Endothelial cell (in vitro differentiated cells): ENCODE results near the gene EBNA1BP2. TPM values are rescaled to one million over a fixed set of nuclear protein-coding genes. Genes with fewer than 3 reads are reported as not detected.

Experiments used
- DNase-seq: peaks from one replicate; pipeline ENCODE4 v3.0.0; 2021; ENCODE audit warnings: low spot score
- H3K27ac Mint-ChIP-seq: one replicate; pipeline ENCODE4 v1.8.0; 2021; ENCODE audit warnings: mixed read lengths, inconsistent platforms; ENCODE audit not compliant: unreplicated experiment
- H3K27me3 Mint-ChIP-seq: one replicate; pipeline ENCODE4 v1.8.0; 2021; ENCODE audit warnings: mild to moderate bottlenecking, moderate library complexity, mixed read lengths, inconsistent platforms; ENCODE audit not compliant: unreplicated experiment
- H3K36me3 Mint-ChIP-seq: one replicate; pipeline ENCODE4 v1.8.0; 2021; ENCODE audit warnings: mild to moderate bottlenecking, low read depth, mixed read lengths, inconsistent platforms; ENCODE audit not compliant: unreplicated experiment
- H3K4me1 Mint-ChIP-seq: one replicate; pipeline ENCODE4 v1.8.0; 2021; ENCODE audit warnings: mild to moderate bottlenecking, mixed read lengths, inconsistent platforms; ENCODE audit not compliant: unreplicated experiment
- H3K4me3 Mint-ChIP-seq: one replicate; pipeline ENCODE4 v1.8.0; 2021; ENCODE audit warnings: mild to moderate bottlenecking, mixed read lengths, inconsistent platforms; ENCODE audit not compliant: unreplicated experiment
- H3K9me3 Mint-ChIP-seq: one replicate; pipeline ENCODE4 v1.8.0; 2021; ENCODE audit warnings: mixed read lengths, inconsistent platforms; ENCODE audit not compliant: unreplicated experiment
- total RNA-seq: library from RNA; stranded (reverse); fragmentation: NEBNext Ultra II Directional; extraction: Animal tissue kit (Norgen Biotek cat#: 25700); gene quantifications from one replicate; pipeline ENCODE4 v1.2.1, GENCODE V29; 2021; ENCODE audit not compliant: unreplicated experiment
- TF ChIP-seq, protein P1 (sequence below): fragments of 200-600 bp; sonication (generic); IDR thresholded peaks from one replicate; pipeline ENCODE4 v1.5.0; 2021; ENCODE audit warnings: antibody characterized with exemption; ENCODE audit not compliant: unreplicated experiment

The EBNA1BP2 gene
- total RNA-seq, 1 donor from 2014 or later: 41.1 TPM

DNA sequence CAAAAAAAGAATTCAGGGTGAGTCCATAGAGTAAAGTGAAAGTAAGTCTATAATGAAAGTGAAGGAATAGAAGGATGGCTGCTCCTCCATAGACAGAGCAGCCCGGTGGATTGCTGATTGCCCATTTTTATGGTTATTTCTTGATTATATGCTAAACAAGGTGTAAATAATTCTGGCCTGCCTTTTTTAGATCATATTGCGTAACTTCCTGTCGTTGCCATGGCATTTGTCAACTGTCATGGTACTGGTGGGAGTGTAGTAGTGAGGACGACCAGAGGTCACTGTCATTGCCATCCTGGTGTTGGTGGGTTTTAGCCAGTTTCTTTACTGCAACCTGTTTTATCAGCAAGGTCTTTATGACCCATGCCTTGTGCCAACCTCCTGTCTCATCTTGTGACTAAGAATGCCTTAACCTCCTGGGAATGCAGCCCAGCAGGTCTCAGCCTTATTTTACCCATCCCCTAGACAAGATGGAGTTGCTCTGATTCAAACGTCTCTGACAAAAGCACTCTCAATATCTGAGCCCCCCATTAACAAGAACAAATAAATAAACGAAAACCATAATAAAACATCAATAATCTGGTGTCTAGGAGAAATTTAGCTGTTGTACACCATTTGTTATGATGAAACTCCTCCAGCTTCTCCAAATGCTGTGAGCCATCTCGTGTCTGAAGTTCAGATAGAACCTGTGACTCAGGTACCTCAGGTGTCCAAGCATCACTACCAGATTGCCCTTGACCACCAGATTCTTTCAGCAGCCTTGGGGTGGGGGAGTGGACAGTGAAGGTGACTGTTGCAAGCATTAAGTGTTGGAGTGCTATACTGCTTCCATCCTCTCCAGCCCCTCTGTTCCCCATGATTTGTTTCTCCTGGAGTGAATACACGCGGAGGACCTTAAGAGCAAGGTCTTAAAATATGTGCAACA is 36.0 kb downstream of the EBNA1BP2 start:
- H3K27ac Mint-ChIP-seq: no peak overlapping the region
- peaks cover 5% of the 10 kb centered on the region for H3K36me3 Mint-ChIP-seq
- H3K9me3 Mint-ChIP-seq: no peaks in the 10 kb centered on the region
- H3K4me1 Mint-ChIP-seq: peaks cover 7% of the 10 kb centered on the region
- no peak for DNase-seq
- no peak overlapping the region for H3K4me3 Mint-ChIP-seq
- peaks cover 1% of the 10 kb centered on the region for H3K27me3 Mint-ChIP-seq
- TF ChIP-seq, protein P1, sequence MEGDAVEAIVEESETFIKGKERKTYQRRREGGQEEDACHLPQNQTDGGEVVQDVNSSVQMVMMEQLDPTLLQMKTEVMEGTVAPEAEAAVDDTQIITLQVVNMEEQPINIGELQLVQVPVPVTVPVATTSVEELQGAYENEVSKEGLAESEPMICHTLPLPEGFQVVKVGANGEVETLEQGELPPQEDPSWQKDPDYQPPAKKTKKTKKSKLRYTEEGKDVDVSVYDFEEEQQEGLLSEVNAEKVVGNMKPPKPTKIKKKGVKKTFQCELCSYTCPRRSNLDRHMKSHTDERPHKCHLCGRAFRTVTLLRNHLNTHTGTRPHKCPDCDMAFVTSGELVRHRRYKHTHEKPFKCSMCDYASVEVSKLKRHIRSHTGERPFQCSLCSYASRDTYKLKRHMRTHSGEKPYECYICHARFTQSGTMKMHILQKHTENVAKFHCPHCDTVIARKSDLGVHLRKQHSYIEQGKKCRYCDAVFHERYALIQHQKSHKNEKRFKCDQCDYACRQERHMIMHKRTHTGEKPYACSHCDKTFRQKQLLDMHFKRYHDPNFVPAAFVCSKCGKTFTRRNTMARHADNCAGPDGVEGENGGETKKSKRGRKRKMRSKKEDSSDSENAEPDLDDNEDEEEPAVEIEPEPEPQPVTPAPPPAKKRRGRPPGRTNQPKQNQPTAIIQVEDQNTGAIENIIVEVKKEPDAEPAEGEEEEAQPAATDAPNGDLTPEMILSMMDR: no peak

DNA sequence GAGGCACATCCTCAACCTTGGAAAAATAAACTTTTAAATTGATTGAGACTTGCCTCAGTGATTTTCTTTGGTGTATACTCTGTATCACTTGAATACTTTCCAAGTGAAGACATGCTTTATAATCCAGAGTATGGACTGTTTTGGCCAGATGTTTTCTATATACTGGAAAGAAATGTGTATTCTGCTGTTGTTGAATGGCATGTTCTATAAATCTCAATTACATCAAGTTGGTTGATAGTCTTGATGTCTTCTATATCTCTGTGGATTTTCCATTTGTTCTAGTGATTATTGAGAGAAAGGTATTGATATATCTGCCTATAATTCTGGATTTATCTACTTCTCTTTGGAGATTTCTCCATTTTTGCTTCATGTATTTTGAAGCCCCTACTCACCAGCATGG is 37.5 kb downstream of the EBNA1BP2 start:
- no peak for DNase-seq
- H3K27me3 Mint-ChIP-seq: peaks cover 1% of the 10 kb centered on the region
- TF ChIP-seq, protein P1: no peak
- no peak overlapping the region for H3K4me3 Mint-ChIP-seq
- H3K9me3 Mint-ChIP-seq: no peaks in the 10 kb centered on the region
- H3K4me1 Mint-ChIP-seq: peaks cover 12% of the 10 kb centered on the region
- H3K36me3 Mint-ChIP-seq: peaks cover 5% of the 10 kb centered on the region
- H3K27ac Mint-ChIP-seq: no peak overlapping the region

DNA sequence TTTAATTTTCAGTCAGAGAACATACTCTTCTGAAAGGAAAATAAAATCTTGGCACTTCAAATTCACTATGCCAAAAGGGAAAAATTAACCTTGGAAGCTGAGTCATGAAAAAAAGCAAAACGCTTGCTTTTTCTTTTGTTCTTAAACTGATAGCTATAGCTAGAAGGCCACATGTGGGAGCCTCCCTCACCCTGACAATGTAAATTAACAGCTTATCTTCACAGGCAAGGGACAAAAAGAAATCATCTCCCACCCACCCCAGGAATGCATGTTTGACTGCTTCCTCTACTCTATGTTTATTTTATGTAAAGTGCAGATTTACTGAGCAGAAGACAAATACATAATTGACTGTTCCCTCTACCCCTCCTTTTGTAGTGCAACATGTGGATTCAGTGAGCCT is 38.0 kb downstream of the EBNA1BP2 start:
- H3K36me3 Mint-ChIP-seq: peaks cover 5% of the 10 kb centered on the region
- H3K27ac Mint-ChIP-seq: no peak overlapping the region
- no peaks in the 10 kb centered on the region for H3K9me3 Mint-ChIP-seq
- no peak for DNase-seq
- peaks cover 12% of the 10 kb centered on the region for H3K4me1 Mint-ChIP-seq
- no peaks in the 10 kb centered on the region for H3K27me3 Mint-ChIP-seq
- TF ChIP-seq, protein P1: no peak
- H3K4me3 Mint-ChIP-seq: no peak overlapping the region

DNA sequence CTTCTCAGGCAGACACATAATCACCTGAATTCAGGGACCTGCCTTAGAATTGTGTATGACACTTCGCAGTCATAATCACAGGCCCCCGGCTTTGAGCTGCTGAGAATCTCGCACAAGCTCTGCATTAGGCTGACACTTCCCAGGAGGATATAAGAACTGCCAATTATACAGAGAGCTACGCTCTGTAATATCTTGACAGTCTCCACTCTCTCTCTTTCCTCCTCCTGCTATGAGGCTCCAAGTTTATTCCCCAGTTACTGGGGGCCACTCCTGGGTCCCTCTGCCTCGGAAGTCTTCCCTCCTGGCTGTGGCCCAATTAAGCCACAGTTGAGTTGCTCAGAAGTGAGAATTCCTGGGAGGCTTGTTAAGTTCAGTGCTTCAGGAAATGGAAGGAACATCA is 42.7 kb downstream of the EBNA1BP2 start:
- TF ChIP-seq, protein P1: no peak
- Mint-ChIP-seq H3K4me3 (no peak overlapping the region), H3K36me3 (peaks cover 5% of the 10 kb centered on the region), H3K27me3 (no peaks in the 10 kb centered on the region), H3K9me3 (no peaks in the 10 kb centered on the region), H3K27ac (no peak overlapping the region), H3K4me1 (peaks cover 12% of the 10 kb centered on the region)
- no peak for DNase-seq

DNA sequence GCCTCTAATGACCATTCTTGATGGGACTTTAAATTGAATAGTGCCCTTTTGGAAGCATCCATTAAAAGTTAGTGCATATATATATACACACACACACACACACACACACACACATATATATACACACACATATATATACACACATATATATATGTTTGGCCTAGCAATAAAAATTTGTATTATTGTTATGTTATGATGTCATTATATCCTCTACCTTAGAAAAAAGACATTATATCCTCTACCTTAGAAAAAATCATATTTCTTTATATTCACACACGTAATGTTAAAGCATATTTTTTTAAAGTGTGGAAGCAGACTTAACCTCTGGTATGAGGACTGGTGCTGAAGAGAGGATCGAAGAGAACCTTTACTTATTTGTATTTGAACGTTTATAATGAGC is 43.3 kb downstream of the EBNA1BP2 start:
- TF ChIP-seq, protein P1: no peak
- Mint-ChIP-seq H3K27me3 (no peaks in the 10 kb centered on the region), H3K4me1 (peaks cover 12% of the 10 kb centered on the region), H3K9me3 (no peaks in the 10 kb centered on the region), H3K36me3 (no peaks in the 10 kb centered on the region), H3K27ac (no peak overlapping the region), H3K4me3 (no peak overlapping the region)
- DNase-seq: no peak
